HCT116 (cell line): ENCODE results near the gene FCN1.

ENCODE experiments used
- CEBPB ChIP-seq: IDR thresholded peaks from 2 replicates; pipeline ENCODE4 v1.6.1; 2012; ENCODE audit warnings: low read depth
- CTCF ChIP-seq, 3 experiments: fragments of 200-600 bp in 1 of 3; sonication (generic) in 1 of 3; IDR thresholded peaks in 2 of 3; conservative IDR thresholded peaks in 1 of 3; 2 replicates each; pipeline ENCODE4 v1.5.1; 2012 to 2017; ENCODE audit warnings: low read depth in 2 of 3, low read length in 2 of 3, antibody characterized with exemption in 1 of 3, borderline replicate concordance in 1 of 3, control low read depth in 1 of 3, mild to moderate bottlenecking in 1 of 3, mixed read lengths in 1 of 3, mixed run types in 1 of 3, moderate library complexity in 1 of 3; ENCODE audit not compliant: insufficient read depth in 1 of 3
- EGR1 ChIP-seq: IDR thresholded peaks from 2 replicates; pipeline ENCODE4 v1.6.1; 2012; ENCODE audit warnings: low read depth
- EZH2 ChIP-seq: fragments of 200-600 bp; sonication (generic); IDR thresholded peaks from 2 replicates; pipeline ENCODE4 v1.6.1; 2017; ENCODE audit warnings: antibody characterized with exemption, mixed run types
- FOSL1 ChIP-seq: IDR thresholded peaks from 2 replicates; pipeline ENCODE4 v1.6.1; 2012; ENCODE audit warnings: low read depth
- POLR2AphosphoS5 ChIP-seq: IDR thresholded peaks from 2 replicates; pipeline ENCODE4 v1.6.1; 2011; ENCODE audit warnings: mild to moderate bottlenecking, low read depth, low read length, moderate library complexity
- YY1 ChIP-seq: IDR thresholded peaks from 2 replicates; pipeline ENCODE4 v1.6.1; 2011; ENCODE audit warnings: low read length, low read depth, moderate library complexity, mild to moderate bottlenecking; ENCODE audit not compliant: insufficient replicate concordance; ENCODE audit errors: extremely low read depth

DNA sequence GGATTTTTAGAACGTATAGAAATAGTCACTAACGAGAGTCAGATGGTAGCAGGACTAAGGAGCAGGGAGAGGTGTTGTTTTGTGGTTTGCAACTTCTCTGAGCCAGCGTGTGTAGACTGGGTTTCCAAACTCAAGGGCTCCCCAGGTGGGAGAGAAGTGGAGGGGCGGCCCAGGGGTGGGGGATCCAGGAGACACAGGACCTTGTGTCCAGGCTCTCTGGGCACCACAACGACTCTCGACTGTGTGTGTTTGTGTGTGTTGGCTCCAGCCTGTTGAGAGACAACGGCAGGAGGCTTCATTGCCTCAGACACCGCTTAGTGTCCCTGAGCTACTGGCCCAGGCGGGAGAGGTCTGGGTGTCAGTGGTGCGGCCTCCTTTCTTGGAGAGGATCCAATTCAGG, 934 bp upstream of the FCN1 start:
- TF ChIP-seq EGR1, result no peak
- TF ChIP-seq EZH2, result no peak
- no peak for TF ChIP-seq CTCF (IDR thresholded peaks at IDR 0.05 in 2 of 3, conservative IDR thresholded peaks at IDR 0.05 in 1 of 3; ENCODE audit: borderline replicate concordance in 1 of 3, insufficient read depth in 1 of 3, low read depth in 2 of 3, low read length in 2 of 3)
- TF ChIP-seq POLR2AphosphoS5, result no peak
- no peak for TF ChIP-seq FOSL1
- no peak for TF ChIP-seq CEBPB
- TF ChIP-seq YY1, result no peak
